ENCODE data around the gene PSMD6. TPM values are rescaled to one million over a fixed set of nuclear protein-coding genes. Genes with fewer than 3 reads are reported as not detected.
A peak's percentile ranks its signal among the peaks of the same experiment; 100 is the strongest.

PSMD6 gene
- total RNA-seq, 2 experiments from 2014 or later = 119 to 126 TPM

DNA sequence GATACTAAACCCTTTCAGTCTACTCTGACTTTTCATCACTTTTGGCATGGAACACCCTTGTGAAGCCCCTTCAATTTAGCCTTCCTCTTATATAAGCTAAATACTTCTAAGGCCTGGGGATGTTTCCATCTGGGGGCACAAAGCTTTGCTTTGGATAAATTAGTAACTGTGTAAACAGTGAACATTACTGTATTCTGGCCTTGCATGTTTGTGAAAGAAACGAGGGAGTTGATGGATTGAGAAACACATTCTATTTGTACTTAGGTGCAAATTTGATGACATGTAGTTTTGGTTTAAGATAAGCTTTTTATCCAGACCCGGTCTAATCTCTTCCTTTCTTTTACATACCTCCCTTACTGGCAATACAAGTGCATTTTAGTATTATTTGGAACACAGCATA, 19.7 kb downstream of the PSMD6 start:
- no peak overlapping the region for H3K27ac Mint-ChIP-seq
- ATAC-seq (ENCODE audit: poor library complexity) (no peak), DNase-seq (no peak)
- intact Hi-C loops (cut with DNase I, micrococcal nuclease) = no loop called here
- no peaks in the 10 kb centered on the region for H3K27me3 Mint-ChIP-seq
- H3K4me1 Mint-ChIP-seq (ENCODE audit: low read depth) = peaks cover 29% of the 10 kb centered on the region
- ChIA-PET POLR2A (no interaction called here), CTCF (interaction anchor here (1.1 to 1.3 kb wide), 3 partner anchors 15 to 38 kb away, joined by 4 to 5 read pairs (median 5); no protein-coding TSS in a partner anchor)
- no peak overlapping the region for H3K4me3 Mint-ChIP-seq
- H3K27me3 ChIP-seq (ENCODE audit: control insufficient read depth in 1 of 2, insufficient read depth in 2 of 2, low read length in 2 of 2) = no peaks in the 10 kb centered on the region
- H3K36me3 ChIP-seq (ENCODE audit: insufficient read depth, low read length) = peaks cover 97% of the 10 kb centered on the region
- H3K9me3 Mint-ChIP-seq = no peaks in the 10 kb centered on the region
- TF ChIP-seq, protein P1, sequence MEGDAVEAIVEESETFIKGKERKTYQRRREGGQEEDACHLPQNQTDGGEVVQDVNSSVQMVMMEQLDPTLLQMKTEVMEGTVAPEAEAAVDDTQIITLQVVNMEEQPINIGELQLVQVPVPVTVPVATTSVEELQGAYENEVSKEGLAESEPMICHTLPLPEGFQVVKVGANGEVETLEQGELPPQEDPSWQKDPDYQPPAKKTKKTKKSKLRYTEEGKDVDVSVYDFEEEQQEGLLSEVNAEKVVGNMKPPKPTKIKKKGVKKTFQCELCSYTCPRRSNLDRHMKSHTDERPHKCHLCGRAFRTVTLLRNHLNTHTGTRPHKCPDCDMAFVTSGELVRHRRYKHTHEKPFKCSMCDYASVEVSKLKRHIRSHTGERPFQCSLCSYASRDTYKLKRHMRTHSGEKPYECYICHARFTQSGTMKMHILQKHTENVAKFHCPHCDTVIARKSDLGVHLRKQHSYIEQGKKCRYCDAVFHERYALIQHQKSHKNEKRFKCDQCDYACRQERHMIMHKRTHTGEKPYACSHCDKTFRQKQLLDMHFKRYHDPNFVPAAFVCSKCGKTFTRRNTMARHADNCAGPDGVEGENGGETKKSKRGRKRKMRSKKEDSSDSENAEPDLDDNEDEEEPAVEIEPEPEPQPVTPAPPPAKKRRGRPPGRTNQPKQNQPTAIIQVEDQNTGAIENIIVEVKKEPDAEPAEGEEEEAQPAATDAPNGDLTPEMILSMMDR (IDR thresholded peaks at IDR 0.05) = no peak
- no peaks in the 10 kb centered on the region for H3K9me3 ChIP-seq (ENCODE audit: control insufficient read depth in 1 of 2, insufficient read depth in 1 of 2, low read length in 2 of 2)
- peaks cover 38% of the 10 kb centered on the region for H3K36me3 Mint-ChIP-seq (ENCODE audit: low read depth)
- no peak overlapping the region for H3K27ac ChIP-seq (ENCODE audit: low read depth in 1 of 2, low read length in 2 of 2)
- no peak overlapping the region for H3K4me3 ChIP-seq (ENCODE audit: low read length)
- H3K4me1 ChIP-seq (ENCODE audit: insufficient read depth, low read length) = no peaks in the 10 kb centered on the region

GRCh38 chr3:64002233-64002632, 21.1 kb downstream of the PSMD6 start:
- CTCF ChIA-PET = interaction anchor here (1.2 kb wide), 1 partner anchor 19 kb away, joined by 5 read pairs; no protein-coding TSS in a partner anchor
- Mint-ChIP-seq H3K27me3 (no peaks in the 10 kb centered on the region), H3K27ac (peak overlapping the region; percentile 75), H3K9me3 (no peaks in the 10 kb centered on the region), H3K4me1 (ENCODE audit: low read depth) (peaks cover 42% of the 10 kb centered on the region), H3K36me3 (ENCODE audit: low read depth) (peaks cover 52% of the 10 kb centered on the region), H3K4me3 (no peak overlapping the region)
- TF ChIP-seq, protein P1 (IDR thresholded peaks at IDR 0.05) = no peak
- no peak overlapping the region for H3K27ac ChIP-seq (ENCODE audit: low read depth in 1 of 2, low read length in 2 of 2)
- intact Hi-C loops (cut with DNase I, micrococcal nuclease) = no loop called here
- no peaks in the 10 kb centered on the region for H3K9me3 ChIP-seq (ENCODE audit: control insufficient read depth in 1 of 2, insufficient read depth in 1 of 2, low read length in 2 of 2)
- H3K4me1 ChIP-seq (ENCODE audit: insufficient read depth, low read length) = no peaks in the 10 kb centered on the region
- H3K36me3 ChIP-seq (ENCODE audit: insufficient read depth, low read length) = peaks cover 96% of the 10 kb centered on the region
- POLR2A ChIA-PET = no interaction called here
- no peak overlapping the region for H3K4me3 ChIP-seq (ENCODE audit: low read length)
- ATAC-seq (ENCODE audit: poor library complexity) (no peak), DNase-seq (no peak)
- H3K27me3 ChIP-seq (ENCODE audit: control insufficient read depth in 1 of 2, insufficient read depth in 2 of 2, low read length in 2 of 2) = no peaks in the 10 kb centered on the region

GRCh38 chr3:64000453-64001055, 22.7 kb downstream of the PSMD6 start:
- ChIA-PET CTCF (interaction anchor here (0.8 kb wide), 1 partner anchor 23 kb away, joined by 3 read pairs; no protein-coding TSS in a partner anchor), POLR2A (no interaction called here)
- TF ChIP-seq, protein P1 (IDR thresholded peaks at IDR 0.05) = no peak
- Mint-ChIP-seq H3K36me3 (ENCODE audit: low read depth) (peaks cover 68% of the 10 kb centered on the region), H3K27ac (peak overlapping the region; percentile 25), H3K27me3 (no peaks in the 10 kb centered on the region), H3K4me1 (ENCODE audit: low read depth) (peaks cover 57% of the 10 kb centered on the region), H3K4me3 (no peak overlapping the region), H3K9me3 (no peaks in the 10 kb centered on the region)
- Histone ChIP-seq H3K4me1 (ENCODE audit: insufficient read depth, low read length) (peaks cover 2% of the 10 kb centered on the region), H3K9me3 (ENCODE audit: control insufficient read depth in 1 of 2, insufficient read depth in 1 of 2, low read length in 2 of 2) (no peaks in the 10 kb centered on the region), H3K27ac (ENCODE audit: low read depth in 1 of 2, low read length in 2 of 2) (no peak overlapping the region), H3K27me3 (ENCODE audit: control insufficient read depth in 1 of 2, insufficient read depth in 2 of 2, low read length in 2 of 2) (no peaks in the 10 kb centered on the region), H3K4me3 (ENCODE audit: low read length) (no peak overlapping the region), H3K36me3 (ENCODE audit: insufficient read depth, low read length) (peaks cover 92% of the 10 kb centered on the region)
- DNase-seq (no peak), ATAC-seq (ENCODE audit: poor library complexity) (no peak)
- intact Hi-C loops (cut with DNase I, micrococcal nuclease) = no loop called here

Data from CD4-positive, alpha-beta T cell (primary cell).